ENCODE results near the gene NLGN2. TPM values are rescaled to one million over a fixed set of nuclear protein-coding genes. Genes with fewer than 3 reads are reported as not detected.

NLGN2 gene
- total and polyA plus RNA-seq, 4 donors, result 0.24 to 2.4 (median 0.90) TPM

GRCh38 chr17:7445619-7445968, 37.9 kb downstream of the NLGN2 start:
- Histone ChIP-seq H3K9ac (ENCODE audit: low read depth in 1 of 2, low read length in 2 of 2) (no peak overlapping the region), H3K9me3 (ENCODE audit: control insufficient read depth in 4 of 4, low read length in 3 of 4) (no peaks in the 10 kb centered on the region), H3K36me3 (ENCODE audit: control insufficient read depth in 4 of 4, insufficient read depth in 3 of 4, low read depth in 1 of 4, low read length in 3 of 4) (no peaks in the 10 kb centered on the region), H3K27me3 (ENCODE audit: control insufficient read depth in 4 of 4, insufficient read depth in 4 of 4, low read length in 3 of 4) (no peaks in the 10 kb centered on the region), H3K4me1 (ENCODE audit: control insufficient read depth in 4 of 4, insufficient read depth in 4 of 4, low read length in 3 of 4) (peaks cover 11 to 23% (median 18%) of the 10 kb centered on the region in 4 donors), H3K27ac (ENCODE audit: low read depth in 1 of 2, low read length in 2 of 2) (peak overlapping the region; percentile 80 to 92), H3K4me3 (ENCODE audit: low read depth in 1 of 3, low read length in 3 of 3) (peak overlapping the region in 2 of 3 donors; percentile 45 to 73)
- no peak for TF ChIP-seq EGR1 (IDR thresholded peaks at IDR 0.05; ENCODE audit: low read depth in 2 of 2)
- TF ChIP-seq SP1 (IDR thresholded peaks at IDR 0.05), result peak; percentile 59
- peak; percentile 94 for TF ChIP-seq YY1 (IDR thresholded peaks at IDR 0.05)
- no peak for TF ChIP-seq ZBTB33 (IDR thresholded peaks at IDR 0.05)
- peak in 1 of 2 donors; percentile 41 for TF ChIP-seq HNF4A (conservative IDR thresholded peaks at IDR 0.05)
- peak; percentile 24 to 32 for TF ChIP-seq RXRA (IDR thresholded peaks at IDR 0.05)
- TF ChIP-seq NR2F2 (IDR thresholded peaks at IDR 0.05), result no peak
- no peak for TF ChIP-seq ATF3 (IDR thresholded peaks at IDR 0.05)
- peak; percentile 1 to 5 for TF ChIP-seq RAD21 (IDR thresholded peaks at IDR 0.05)
- TF ChIP-seq CTCF (IDR thresholded peaks at IDR 0.05; ENCODE audit: low read depth, low read length, missing input control), result no peak
- TF ChIP-seq GABPA (IDR thresholded peaks at IDR 0.05 in 1 of 2, conservative IDR thresholded peaks at IDR 0.05 in 1 of 2), result no peak
- no peak for TF ChIP-seq FOXA1 (IDR thresholded peaks at IDR 0.05)
- TF ChIP-seq JUND (IDR thresholded peaks at IDR 0.05), result no peak
- peak; percentile 47 for TF ChIP-seq REST (IDR thresholded peaks at IDR 0.05)
- no peak for TF ChIP-seq TAF1 (conservative IDR thresholded peaks at IDR 0.05)
- WGBS, result 2% methylated on average over 16 of the region's 16 CpGs
- DNase-seq (ENCODE audit: low spot score), result no peak

- Histone ChIP-seq H3K27ac (ENCODE audit: low read depth in 1 of 2, low read length in 2 of 2) (no peak overlapping the region), H3K36me3 (ENCODE audit: control insufficient read depth in 4 of 4, insufficient read depth in 3 of 4, low read depth in 1 of 4, low read length in 3 of 4) (no peaks in the 10 kb centered on the region), H3K9ac (ENCODE audit: low read depth in 1 of 2, low read length in 2 of 2) (no peak overlapping the region), H3K4me3 (ENCODE audit: low read depth in 1 of 3, low read length in 3 of 3) (no peak overlapping the region), H3K9me3 (ENCODE audit: control insufficient read depth in 4 of 4, low read length in 3 of 4) (no peaks in the 10 kb centered on the region), H3K27me3 (ENCODE audit: control insufficient read depth in 4 of 4, insufficient read depth in 4 of 4, low read length in 3 of 4) (no peaks in the 10 kb centered on the region), H3K4me1 (ENCODE audit: control insufficient read depth in 4 of 4, insufficient read depth in 4 of 4, low read length in 3 of 4) (peaks cover 10 to 17% (median 12%) of the 10 kb centered on the region in 4 donors)
- no peak for DNase-seq (ENCODE audit: low spot score)
- WGBS, result 90% methylated on average over 7 of the region's 7 CpGs
- TF ChIP-seq RXRA (IDR thresholded peaks at IDR 0.05) (no peak), ATF3 (IDR thresholded peaks at IDR 0.05) (no peak), FOXA1 (IDR thresholded peaks at IDR 0.05) (no peak), JUND (IDR thresholded peaks at IDR 0.05) (no peak), NR2F2 (IDR thresholded peaks at IDR 0.05) (no peak), HNF4G (IDR thresholded peaks at IDR 0.05) (no peak), EGR1 (IDR thresholded peaks at IDR 0.05; ENCODE audit: low read depth in 2 of 2) (no peak), ZBTB33 (IDR thresholded peaks at IDR 0.05) (no peak), YY1 (IDR thresholded peaks at IDR 0.05) (no peak), CTCF (IDR thresholded peaks at IDR 0.05; ENCODE audit: low read depth, low read length, missing input control) (no peak), FOXA2 (IDR thresholded peaks at IDR 0.05) (no peak), RAD21 (IDR thresholded peaks at IDR 0.05) (no peak), HNF4A (conservative IDR thresholded peaks at IDR 0.05) (no peak)
Observed at GRCh38 chr17:7448461-7448860, 40.8 kb downstream of the NLGN2 start.
